Upper lobe of left lung (tissue), 6 donors: ENCODE results near the gene KAT6B. TPM values are rescaled to one million over a fixed set of nuclear protein-coding genes. Genes with fewer than 3 reads are reported as not detected.

ENCODE experiments used
- ATAC-seq, 2 donors: fragments of 200-7000 bp; cut with Tn5 transposase; one replicate each; pipeline ENCODE4 v1.9.1; 2022; ENCODE audit warnings: mild to moderate bottlenecking in 2 of 2, moderate library complexity in 2 of 2; ENCODE audit not compliant: low FRiP score in 2 of 2
- DNase-seq, 2 donors: peaks; one replicate each; pipeline ENCODE4 v3.0.0-alpha.2; 2019 to 2020
- H3K27ac ChIP-seq, 4 donors: fragments of 200-600 bp; sonication (generic); one replicate each; pipeline ENCODE4 v1.5.1; 2016 to 2019
- H3K27me3 ChIP-seq, 4 donors: fragments of 200-600 bp; sonication (generic); one replicate each; pipeline ENCODE4 v1.5.1; 2017 to 2019
- H3K36me3 ChIP-seq, 4 donors: fragments of 200-600 bp; sonication (generic); one replicate each; pipeline ENCODE4 v1.5.1; 2016 to 2019
- H3K4me1 ChIP-seq, 4 donors: fragments of 200-600 bp; sonication (generic); one replicate each; pipeline ENCODE4 v1.5.1; 2018 to 2019
- H3K4me3 ChIP-seq, 4 donors: fragments of 200-600 bp; sonication (generic); one replicate each; pipeline ENCODE4 v1.5.1; 2017 to 2019; ENCODE audit warnings: mild to moderate bottlenecking in 2 of 4, moderate library complexity in 1 of 4
- H3K9me3 ChIP-seq, 4 donors: fragments of 200-600 bp; sonication (generic); one replicate each; pipeline ENCODE4 v1.5.1; 2018 to 2019
- CTCF ChIP-seq, 6 experiments: fragments of 450-650 bp in 4 of 6; fragments of 200-600 bp in 2 of 6; sonication (generic) in 2 of 6; IDR thresholded peaks; one replicate each; pipeline ENCODE4 v1.5.1; 2016 to 2019; ENCODE audit warnings: antibody characterized with exemption in 6 of 6
- EP300 ChIP-seq, 4 donors: sonication (generic); formaldehyde crosslinking; IDR thresholded peaks; one replicate each; pipeline ENCODE4 v1.5.1; 2017; ENCODE audit warnings: antibody characterized with exemption in 4 of 4, control low read depth in 2 of 4
- POLR2A ChIP-seq, 4 donors: fragments of 450-650 bp; IDR thresholded peaks; one replicate each; pipeline ENCODE4 v1.5.1; 2016 to 2017; ENCODE audit warnings: antibody characterized with exemption in 4 of 4, mild to moderate bottlenecking in 2 of 4
- POLR2AphosphoS5 ChIP-seq, 2 donors: sonication (generic); formaldehyde crosslinking; IDR thresholded peaks; one replicate each; pipeline ENCODE4 v1.5.1; 2017; ENCODE audit warnings: antibody characterized with exemption in 2 of 2
- WGBS, 2 donors: methylation state at CpG; one replicate each; pipeline ENCODE4 v1.1.5; 2017 to 2018; 5-methylcytosine and 5-hydroxymethylcytosine counted together
- total RNA-seq, 6 donors: library from RNA; depleted of rRNA in 4 of 6; stranded (reverse); fragments of >200 nt in 4 of 6; gene quantifications; one replicate each; pipeline versions ENCODE4 v1.1.0 to v1.2.1, GENCODE V29; 2016 to 2021
- donor health status: DM: no; HTN: no; CAD: no; lungs with moderate emphysema.
- donor health status: DM: no; HTN: yes; CAD: no; lungs with severe emphysema.

The KAT6B gene
- total RNA-seq, 6 donors from 2014 or later = 35.2 to 78.4 (median 38.0) TPM

DNA sequence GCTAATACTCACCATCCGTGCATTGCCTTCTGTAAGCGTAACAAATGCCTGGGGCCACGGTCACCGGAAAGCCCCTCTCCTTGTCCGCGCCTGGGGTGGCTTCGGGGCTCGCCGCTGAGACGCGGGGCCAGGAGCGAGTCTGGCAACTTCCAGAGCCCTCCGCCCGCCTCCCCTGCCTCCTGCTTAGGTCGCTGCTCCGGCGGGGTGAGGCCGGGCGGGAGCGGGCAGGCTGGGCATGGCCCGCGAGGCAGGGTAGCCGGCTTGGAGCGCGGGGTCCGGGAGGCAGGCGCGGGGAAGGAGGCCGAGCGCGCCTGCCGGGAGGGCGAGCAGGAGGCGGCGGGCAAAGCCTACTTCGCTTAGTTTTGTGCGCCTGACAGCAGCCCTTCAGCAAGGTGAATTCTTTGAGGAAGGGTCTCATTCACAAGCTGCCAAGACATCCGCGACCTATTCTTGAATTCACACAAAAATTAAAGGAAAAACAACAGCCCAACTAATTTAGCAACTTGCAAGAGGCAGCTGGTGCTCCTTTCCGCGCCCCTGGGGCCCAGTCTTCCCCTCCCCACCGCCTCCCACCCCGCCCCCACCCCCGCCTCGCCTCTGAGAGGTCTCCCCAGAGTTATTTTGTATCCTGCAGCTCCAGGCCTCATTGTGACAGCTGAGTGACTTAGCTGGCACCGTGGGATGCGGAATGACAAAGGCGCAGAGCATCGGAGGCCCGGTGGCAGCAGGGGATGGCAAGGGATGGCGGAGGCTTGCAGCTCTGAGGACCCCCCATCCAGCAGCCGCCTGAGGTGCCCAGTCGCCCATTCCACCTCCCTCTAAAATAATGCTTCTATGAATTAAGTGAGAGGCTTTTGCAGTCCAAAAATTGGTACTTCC lies 12.8 kb upstream of the KAT6B start:
- no peak for TF ChIP-seq CTCF (IDR thresholded peaks at IDR 0.05)
- no peak for TF ChIP-seq EP300 (IDR thresholded peaks at IDR 0.05)
- no peak for TF ChIP-seq POLR2A (IDR thresholded peaks at IDR 0.05)
- no peak for TF ChIP-seq POLR2AphosphoS5 (IDR thresholded peaks at IDR 0.05)
- H3K27ac ChIP-seq = no peak overlapping the region
- H3K4me1 ChIP-seq = no peaks in the 10 kb centered on the region
- H3K27me3 ChIP-seq = no peaks in the 10 kb centered on the region
- no peak overlapping the region for H3K4me3 ChIP-seq
- H3K9me3 ChIP-seq = peaks cover 0 to 4% (median 0%) of the 10 kb centered on the region in 4 donors
- peak in 1 of 2 donors; percentile 75 for DNase-seq
- 55 to 77% methylated on average over 22 to 53 of the region's 53 CpGs for WGBS, 2 donors
- peak in 1 of 2 donors; percentile 29 for ATAC-seq
- no peaks in the 10 kb centered on the region for H3K36me3 ChIP-seq

GRCh38 chr10:74814797-74815196 lies 11.6 kb upstream of the KAT6B start:
- peaks cover 0 to 4% (median 0%) of the 10 kb centered on the region in 4 donors for H3K9me3 ChIP-seq
- DNase-seq (no peak), ATAC-seq (no peak)
- TF ChIP-seq POLR2A (IDR thresholded peaks at IDR 0.05) = no peak
- no peak for TF ChIP-seq POLR2AphosphoS5 (IDR thresholded peaks at IDR 0.05)
- TF ChIP-seq CTCF (IDR thresholded peaks at IDR 0.05) = no peak
- no peak for TF ChIP-seq EP300 (IDR thresholded peaks at IDR 0.05)
- no peaks in the 10 kb centered on the region for H3K4me1 ChIP-seq
- H3K27me3 ChIP-seq = no peaks in the 10 kb centered on the region
- H3K36me3 ChIP-seq = no peaks in the 10 kb centered on the region
- H3K27ac ChIP-seq = no peak overlapping the region
- H3K4me3 ChIP-seq = no peak overlapping the region

DNA sequence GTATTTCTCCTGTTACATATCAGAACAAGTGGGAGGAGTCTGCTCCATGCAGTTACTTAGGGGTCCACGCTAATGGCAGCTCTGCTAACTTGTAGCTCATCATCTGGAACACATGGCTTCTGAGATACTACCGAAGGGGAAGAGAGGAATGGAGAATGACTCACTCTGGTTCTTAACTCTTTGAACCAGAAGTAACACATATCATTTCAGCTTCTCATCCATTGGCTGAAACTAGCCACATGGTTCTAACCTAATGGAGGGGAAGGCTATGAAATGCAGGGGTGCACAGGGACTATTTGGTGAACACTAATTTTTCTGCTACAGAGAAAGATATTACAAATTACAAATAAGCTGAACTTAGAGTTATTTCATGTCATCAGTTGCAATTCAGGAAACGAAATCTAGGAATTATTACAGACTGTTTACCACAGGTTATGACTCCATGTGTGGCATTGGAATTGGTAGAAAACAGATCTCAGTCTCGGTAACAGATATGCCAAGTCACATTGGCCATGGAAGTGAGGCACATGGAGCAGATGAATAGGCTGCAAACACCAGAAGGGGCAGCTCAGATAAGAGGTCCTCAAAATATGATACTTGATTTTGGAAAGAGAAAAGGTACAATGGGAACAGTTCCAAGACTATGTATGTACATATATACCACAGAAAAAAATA lies 9.4 kb upstream of the KAT6B start:
- ATAC-seq (no peak), DNase-seq (no peak)
- Histone ChIP-seq H3K9me3 (peaks cover 0 to 4% (median 0%) of the 10 kb centered on the region in 4 donors), H3K4me3 (no peak overlapping the region), H3K27me3 (no peaks in the 10 kb centered on the region), H3K27ac (no peak overlapping the region), H3K4me1 (peaks cover 6 to 9% (median 7%) of the 10 kb centered on the region in 4 donors), H3K36me3 (no peaks in the 10 kb centered on the region)
- WGBS, 2 donors = 88 to 93% methylated on average over 4 of the region's 4 CpGs
- TF ChIP-seq POLR2A (IDR thresholded peaks at IDR 0.05) (no peak), CTCF (IDR thresholded peaks at IDR 0.05) (no peak), EP300 (IDR thresholded peaks at IDR 0.05) (no peak), POLR2AphosphoS5 (IDR thresholded peaks at IDR 0.05) (no peak)

DNA sequence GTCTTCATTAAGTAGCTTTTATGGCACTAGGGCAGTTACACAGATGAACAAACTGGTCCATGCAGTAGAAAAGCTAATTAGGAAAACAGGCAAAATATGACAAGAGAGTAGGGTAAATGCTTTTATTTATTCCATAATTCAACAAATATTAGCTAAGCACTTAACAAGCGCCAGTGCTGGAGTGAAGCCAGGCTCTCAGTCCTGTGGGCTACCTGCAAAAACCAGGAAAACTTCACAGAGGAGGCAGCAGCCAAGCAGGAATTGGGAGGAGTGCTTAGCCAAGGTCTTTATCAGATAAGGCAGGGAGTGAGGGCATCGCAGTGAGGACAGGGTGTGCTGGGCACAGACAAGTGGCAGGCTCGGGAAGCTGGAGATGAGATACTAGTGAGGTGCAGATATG lies 4.9 kb upstream of the KAT6B start:
- H3K27ac ChIP-seq = peak overlapping the region in 3 of 4 donors; percentile 40 to 75 (median 68)
- H3K9me3 ChIP-seq = peaks cover 0 to 4% (median 0%) of the 10 kb centered on the region in 4 donors
- H3K36me3 ChIP-seq = no peaks in the 10 kb centered on the region
- TF ChIP-seq EP300 (IDR thresholded peaks at IDR 0.05) (peak in 1 of 4 donors; percentile 8), POLR2AphosphoS5 (IDR thresholded peaks at IDR 0.05) (peak in 1 of 2 donors; percentile 46), CTCF (IDR thresholded peaks at IDR 0.05) (no peak), POLR2A (IDR thresholded peaks at IDR 0.05) (no peak)
- WGBS, 2 donors = 32 to 44% methylated on average over 3 of the region's 3 CpGs
- H3K27me3 ChIP-seq = no peaks in the 10 kb centered on the region
- ATAC-seq (no peak), DNase-seq (peak in 1 of 2 donors; percentile 67)
- H3K4me1 ChIP-seq = peaks cover 24 to 40% (median 35%) of the 10 kb centered on the region in 4 donors
- H3K4me3 ChIP-seq = no peak overlapping the region
